ENCODE results near the gene AKAP13.

DNA sequence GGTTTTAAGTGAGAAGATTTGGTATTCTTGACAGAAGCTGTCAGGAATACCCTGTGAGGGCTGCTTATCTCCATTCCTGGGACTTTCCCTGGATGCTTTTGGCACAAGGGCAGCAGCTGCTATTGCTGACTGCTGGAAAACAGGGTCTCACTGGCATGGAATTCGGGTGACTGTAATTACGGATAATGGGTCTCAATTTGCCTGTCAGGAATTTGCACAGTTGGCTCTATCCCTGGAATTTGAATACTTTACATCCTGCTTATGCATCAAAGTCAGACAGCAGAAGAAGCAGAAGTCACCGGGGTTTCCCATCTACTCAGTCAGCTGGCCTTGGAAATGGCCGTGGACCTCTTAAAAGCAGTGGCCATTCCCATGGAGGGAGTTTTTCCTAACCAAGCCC is 25.9 kb upstream of the AKAP13 start:
- TF ChIP-seq, protein P1, sequence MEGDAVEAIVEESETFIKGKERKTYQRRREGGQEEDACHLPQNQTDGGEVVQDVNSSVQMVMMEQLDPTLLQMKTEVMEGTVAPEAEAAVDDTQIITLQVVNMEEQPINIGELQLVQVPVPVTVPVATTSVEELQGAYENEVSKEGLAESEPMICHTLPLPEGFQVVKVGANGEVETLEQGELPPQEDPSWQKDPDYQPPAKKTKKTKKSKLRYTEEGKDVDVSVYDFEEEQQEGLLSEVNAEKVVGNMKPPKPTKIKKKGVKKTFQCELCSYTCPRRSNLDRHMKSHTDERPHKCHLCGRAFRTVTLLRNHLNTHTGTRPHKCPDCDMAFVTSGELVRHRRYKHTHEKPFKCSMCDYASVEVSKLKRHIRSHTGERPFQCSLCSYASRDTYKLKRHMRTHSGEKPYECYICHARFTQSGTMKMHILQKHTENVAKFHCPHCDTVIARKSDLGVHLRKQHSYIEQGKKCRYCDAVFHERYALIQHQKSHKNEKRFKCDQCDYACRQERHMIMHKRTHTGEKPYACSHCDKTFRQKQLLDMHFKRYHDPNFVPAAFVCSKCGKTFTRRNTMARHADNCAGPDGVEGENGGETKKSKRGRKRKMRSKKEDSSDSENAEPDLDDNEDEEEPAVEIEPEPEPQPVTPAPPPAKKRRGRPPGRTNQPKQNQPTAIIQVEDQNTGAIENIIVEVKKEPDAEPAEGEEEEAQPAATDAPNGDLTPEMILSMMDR (IDR thresholded peaks at IDR 0.05) = no peak
- TF ChIP-seq POLR2A (IDR thresholded peaks at IDR 0.05) = no peak

All from uterus (tissue), 2 donors.